Measurements from ENCODE around the gene FCSK. TPM values are rescaled to one million over a fixed set of nuclear protein-coding genes. Genes with fewer than 3 reads are reported as not detected.

Gene FCSK
- total and polyA plus RNA-seq, 2 of the 13 experiments (the other 11 are each of a cell fraction or from before 2014, with no cell fraction given): 9.1 to 19.2 TPM

DNA sequence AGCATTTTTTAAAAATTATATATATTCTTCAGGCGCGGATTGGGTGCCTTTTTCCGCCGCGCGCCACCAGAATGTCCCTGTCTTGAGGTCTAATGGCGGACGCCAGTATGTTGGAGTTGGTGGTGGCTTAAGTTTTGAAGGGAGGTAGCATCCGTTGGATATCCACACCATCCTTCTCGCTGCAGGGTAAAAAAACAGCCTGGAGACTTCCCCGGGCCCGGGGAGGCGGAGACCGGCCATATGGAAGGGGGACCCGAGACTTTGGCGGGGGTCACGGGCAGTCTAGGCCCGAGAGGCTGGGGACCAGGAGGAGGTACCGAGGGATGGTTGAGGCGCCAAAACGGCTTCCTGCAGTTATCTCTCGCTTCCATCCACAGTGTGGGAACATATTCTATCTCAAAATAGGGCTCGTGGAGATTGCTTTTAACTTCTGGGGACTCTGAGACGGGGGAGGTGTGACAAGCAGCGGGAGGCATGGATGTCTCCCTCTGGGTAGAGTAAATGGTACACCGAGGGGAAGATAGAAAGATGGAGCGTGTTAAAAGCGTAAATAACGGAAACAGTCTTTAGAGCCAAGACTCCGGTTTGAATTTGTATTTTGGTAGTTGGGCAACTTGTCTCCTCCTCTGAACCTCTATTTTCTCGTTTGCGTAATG is 69.5 kb downstream of the FCSK start, which contains the start of gene SF3B3 (continued):
- TF ChIP-seq KLF12 (CRISPR knock-in tag; IDR thresholded peaks at IDR 0.05; ENCODE audit: borderline replicate concordance) (peak; percentile 33; the same call in 1 of the 2 replicates), ZNF629 (CRISPR knock-in tag; conservative IDR thresholded peaks at IDR 0.05) (no peak), ZNF253 (CRISPR knock-in tag; IDR thresholded peaks at IDR 0.05; ENCODE audit: borderline replicate concordance) (no peak), SALL1 (CRISPR knock-in tag; IDR thresholded peaks at IDR 0.05) (peak; percentile 54), ZNF75D (CRISPR knock-in tag; IDR thresholded peaks at IDR 0.05; ENCODE audit: borderline replicate concordance) (no peak), ZNF660 (CRISPR knock-in tag; IDR thresholded peaks at IDR 0.05; ENCODE audit: borderline replicate concordance, low read depth) (no peak), SMC3 (IDR thresholded peaks at IDR 0.05; ENCODE audit: low read length) (peak; percentile 3; the same call in 1 of the 2 replicates), ZNF749 (CRISPR knock-in tag; IDR thresholded peaks at IDR 0.05; ENCODE audit: borderline replicate concordance) (0 out of 2 replicates have a peak, but pooled peaks have one; percentile 68), STAT5B (CRISPR knock-in tag; IDR thresholded peaks at IDR 0.05) (0 out of 2 replicates have a peak, but pooled peaks have one; percentile 18), ZNF713 (CRISPR knock-in tag; IDR thresholded peaks at IDR 0.05) (no peak; the same call in 1 of the 2 replicates)
- TF ChIP-seq, protein P1, sequence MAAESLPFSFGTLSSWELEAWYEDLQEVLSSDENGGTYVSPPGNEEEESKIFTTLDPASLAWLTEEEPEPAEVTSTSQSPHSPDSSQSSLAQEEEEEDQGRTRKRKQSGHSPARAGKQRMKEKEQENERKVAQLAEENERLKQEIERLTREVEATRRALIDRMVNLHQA (CRISPR knock-in tag; IDR thresholded peaks at IDR 0.05): no peak
- TF ChIP-seq, protein P2, sequence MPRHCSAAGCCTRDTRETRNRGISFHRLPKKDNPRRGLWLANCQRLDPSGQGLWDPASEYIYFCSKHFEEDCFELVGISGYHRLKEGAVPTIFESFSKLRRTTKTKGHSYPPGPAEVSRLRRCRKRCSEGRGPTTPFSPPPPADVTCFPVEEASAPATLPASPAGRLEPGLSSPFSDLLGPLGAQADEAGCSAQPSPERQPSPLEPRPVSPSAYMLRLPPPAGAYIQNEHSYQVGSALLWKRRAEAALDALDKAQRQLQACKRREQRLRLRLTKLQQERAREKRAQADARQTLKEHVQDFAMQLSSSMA (CRISPR knock-in tag; IDR thresholded peaks at IDR 0.05): 0 out of 2 replicates have a peak, but pooled peaks have one; percentile 64
- TF ChIP-seq, protein P3, sequence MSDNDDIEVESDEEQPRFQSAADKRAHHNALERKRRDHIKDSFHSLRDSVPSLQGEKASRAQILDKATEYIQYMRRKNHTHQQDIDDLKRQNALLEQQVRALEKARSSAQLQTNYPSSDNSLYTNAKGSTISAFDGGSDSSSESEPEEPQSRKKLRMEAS (IDR thresholded peaks at IDR 0.05): peak; percentile 77
- TF ChIP-seq, protein P4, sequence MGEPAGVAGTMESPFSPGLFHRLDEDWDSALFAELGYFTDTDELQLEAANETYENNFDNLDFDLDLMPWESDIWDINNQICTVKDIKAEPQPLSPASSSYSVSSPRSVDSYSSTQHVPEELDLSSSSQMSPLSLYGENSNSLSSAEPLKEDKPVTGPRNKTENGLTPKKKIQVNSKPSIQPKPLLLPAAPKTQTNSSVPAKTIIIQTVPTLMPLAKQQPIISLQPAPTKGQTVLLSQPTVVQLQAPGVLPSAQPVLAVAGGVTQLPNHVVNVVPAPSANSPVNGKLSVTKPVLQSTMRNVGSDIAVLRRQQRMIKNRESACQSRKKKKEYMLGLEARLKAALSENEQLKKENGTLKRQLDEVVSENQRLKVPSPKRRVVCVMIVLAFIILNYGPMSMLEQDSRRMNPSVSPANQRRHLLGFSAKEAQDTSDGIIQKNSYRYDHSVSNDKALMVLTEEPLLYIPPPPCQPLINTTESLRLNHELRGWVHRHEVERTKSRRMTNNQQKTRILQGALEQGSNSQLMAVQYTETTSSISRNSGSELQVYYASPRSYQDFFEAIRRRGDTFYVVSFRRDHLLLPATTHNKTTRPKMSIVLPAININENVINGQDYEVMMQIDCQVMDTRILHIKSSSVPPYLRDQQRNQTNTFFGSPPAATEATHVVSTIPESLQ (CRISPR knock-in tag; conservative IDR thresholded peaks at IDR 0.05): no peak
- TF ChIP-seq, protein P5, sequence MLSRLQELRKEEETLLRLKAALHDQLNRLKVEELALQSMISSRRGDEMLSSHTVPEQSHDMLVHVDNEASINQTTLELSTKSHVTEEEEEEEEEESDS (CRISPR knock-in tag; IDR thresholded peaks at IDR 0.05; ENCODE audit: borderline replicate concordance): no peak
- TF ChIP-seq, protein P6, sequence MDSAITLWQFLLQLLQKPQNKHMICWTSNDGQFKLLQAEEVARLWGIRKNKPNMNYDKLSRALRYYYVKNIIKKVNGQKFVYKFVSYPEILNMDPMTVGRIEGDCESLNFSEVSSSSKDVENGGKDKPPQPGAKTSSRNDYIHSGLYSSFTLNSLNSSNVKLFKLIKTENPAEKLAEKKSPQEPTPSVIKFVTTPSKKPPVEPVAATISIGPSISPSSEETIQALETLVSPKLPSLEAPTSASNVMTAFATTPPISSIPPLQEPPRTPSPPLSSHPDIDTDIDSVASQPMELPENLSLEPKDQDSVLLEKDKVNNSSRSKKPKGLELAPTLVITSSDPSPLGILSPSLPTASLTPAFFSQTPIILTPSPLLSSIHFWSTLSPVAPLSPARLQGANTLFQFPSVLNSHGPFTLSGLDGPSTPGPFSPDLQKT (CRISPR knock-in tag; IDR thresholded peaks at IDR 0.05; ENCODE audit: borderline replicate concordance): no peak
- TF ChIP-seq, protein P7, sequence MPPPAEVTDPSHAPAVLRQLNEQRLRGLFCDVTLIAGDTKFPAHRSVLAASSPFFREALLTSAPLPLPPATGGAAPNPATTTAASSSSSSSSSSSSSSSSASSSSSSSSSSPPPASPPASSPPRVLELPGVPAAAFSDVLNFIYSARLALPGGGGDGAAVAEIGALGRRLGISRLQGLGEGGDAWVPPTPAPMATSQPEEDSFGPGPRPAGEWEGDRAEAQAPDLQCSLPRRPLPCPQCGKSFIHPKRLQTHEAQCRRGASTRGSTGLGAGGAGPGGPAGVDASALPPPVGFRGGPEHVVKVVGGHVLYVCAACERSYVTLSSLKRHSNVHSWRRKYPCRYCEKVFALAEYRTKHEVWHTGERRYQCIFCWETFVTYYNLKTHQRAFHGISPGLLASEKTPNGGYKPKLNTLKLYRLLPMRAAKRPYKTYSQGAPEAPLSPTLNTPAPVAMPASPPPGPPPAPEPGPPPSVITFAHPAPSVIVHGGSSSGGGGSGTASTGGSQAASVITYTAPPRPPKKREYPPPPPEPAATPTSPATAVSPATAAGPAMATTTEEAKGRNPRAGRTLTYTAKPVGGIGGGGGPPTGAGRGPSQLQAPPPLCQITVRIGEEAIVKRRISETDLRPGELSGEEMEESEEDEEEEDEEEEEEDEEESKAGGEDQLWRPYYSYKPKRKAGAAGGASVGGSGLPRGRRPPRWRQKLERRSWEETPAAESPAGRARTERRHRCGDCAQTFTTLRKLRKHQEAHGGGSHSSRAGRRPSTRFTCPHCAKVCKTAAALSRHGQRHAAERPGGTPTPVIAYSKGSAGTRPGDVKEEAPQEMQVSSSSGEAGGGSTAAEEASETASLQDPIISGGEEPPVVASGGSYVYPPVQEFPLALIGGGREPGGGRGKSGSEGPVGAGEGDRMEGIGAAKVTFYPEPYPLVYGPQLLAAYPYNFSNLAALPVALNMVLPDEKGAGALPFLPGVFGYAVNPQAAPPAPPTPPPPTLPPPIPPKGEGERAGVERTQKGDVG (CRISPR knock-in tag; IDR thresholded peaks at IDR 0.05; ENCODE audit: borderline replicate concordance): no peak

Data from HepG2 (cell line).